NCI-H2171 (cell line): Measurements from ENCODE around the gene TMSB4X.
A peak's percentile ranks its signal among the peaks of the same experiment; 100 is the strongest.
"Not testable (repeated sequence)": the region's sequence is repeated elsewhere in the genome, so short reads cannot be mapped to it uniquely, and the experiment has no call there.

Source experiments
- DNase-seq: peaks from one replicate; lab custom pipeline; 2025; lab: John Stamatoyannopoulos, UW

The TMSB4X gene

DNA sequence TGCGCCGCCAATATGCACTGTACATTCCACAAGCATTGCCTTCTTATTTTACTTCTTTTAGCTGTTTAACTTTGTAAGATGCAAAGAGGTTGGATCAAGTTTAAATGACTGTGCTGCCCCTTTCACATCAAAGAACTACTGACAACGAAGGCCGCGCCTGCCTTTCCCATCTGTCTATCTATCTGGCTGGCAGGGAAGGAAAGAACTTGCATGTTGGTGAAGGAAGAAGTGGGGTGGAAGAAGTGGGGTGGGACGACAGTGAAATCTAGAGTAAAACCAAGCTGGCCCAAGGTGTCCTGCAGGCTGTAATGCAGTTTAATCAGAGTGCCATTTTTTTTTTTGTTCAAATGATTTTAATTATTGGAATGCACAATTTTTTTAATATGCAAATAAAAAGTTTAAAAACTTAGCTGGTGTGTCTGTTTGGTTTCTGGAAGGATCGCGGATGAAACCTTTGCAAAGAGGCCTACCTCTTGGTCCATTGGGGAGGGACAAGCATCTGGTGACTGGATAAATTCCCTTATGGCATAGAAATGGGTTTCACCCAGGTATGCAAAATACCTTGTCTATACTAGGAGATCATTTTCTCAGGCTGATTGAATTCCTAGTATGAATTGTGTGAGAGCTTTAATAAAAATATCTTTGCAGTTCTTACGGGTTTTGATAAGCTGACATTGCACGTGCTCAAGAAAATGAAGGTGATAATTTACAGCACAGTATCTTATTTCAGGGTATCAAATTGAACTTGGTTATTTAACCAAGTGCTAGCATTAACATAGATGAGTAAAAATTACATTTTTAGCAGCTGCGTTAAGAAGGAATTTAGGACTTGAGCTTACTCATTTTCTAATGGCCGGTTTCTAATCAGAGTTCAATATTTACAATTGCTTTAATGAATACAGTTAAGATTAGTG, 2.2 kb downstream of the TMSB4X start:
- not testable (repeated sequence) for DNase-seq

DNA sequence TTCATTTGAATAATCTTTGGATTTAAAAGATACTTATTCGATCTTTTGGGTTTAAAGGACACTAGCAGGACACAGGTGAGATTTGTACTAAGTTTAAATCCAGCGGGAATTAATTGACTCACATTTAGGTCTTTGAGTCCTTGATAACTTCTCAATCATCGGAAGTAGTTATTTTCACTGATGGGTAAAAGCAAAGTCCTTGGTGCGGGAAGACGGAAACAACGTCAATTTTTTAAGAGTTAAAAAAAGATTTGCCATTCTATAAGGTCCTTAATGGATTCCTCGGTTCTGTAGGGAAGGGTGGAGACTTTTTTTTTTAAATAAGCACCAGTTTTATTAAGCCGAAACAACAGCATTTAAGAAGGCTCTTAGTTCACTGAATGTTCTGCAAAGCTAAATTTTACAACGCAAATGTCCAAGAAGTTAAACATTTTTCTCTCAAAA, 2.9 kb downstream of the TMSB4X start:
- no peak for DNase-seq

DNA sequence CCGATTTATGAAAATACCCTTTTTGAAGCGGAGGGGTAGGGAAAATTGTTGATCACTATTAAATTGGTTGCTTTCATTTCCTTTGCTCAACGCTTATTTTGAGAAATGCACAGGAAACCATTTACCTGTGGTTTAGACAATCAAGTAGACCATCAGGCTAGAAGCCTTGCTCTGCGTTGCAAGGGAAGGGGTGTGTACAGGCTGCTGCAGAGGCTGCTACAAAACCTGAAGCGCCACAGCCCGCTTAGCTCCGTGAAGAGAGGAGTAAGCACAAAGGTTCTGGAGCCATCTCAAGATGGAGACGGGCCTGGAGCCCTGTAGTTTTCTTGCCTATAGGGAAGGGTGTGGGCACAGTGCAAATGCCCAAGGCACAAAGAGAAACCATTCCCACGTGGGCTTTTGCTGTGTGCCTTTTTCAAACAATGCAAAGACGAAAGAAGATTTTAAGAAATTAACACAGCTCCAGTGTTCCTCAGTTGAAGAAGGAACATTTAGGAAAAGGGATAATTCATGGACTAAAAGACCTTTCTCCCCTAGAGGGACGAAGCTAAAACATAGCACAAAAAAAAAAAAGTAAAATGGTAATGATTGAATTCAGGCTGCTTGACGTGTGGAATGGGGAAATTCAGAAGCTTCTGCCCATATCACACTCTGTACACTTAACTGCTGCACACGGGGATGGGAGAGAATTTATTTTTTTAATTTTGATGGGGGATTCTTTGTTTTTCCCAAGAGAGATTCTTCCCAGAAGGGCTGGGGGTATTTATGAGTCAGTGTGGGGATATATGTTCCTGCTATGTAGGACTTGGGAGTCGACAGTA, 3.5 kb downstream of the TMSB4X start:
- no peak for DNase-seq

DNA sequence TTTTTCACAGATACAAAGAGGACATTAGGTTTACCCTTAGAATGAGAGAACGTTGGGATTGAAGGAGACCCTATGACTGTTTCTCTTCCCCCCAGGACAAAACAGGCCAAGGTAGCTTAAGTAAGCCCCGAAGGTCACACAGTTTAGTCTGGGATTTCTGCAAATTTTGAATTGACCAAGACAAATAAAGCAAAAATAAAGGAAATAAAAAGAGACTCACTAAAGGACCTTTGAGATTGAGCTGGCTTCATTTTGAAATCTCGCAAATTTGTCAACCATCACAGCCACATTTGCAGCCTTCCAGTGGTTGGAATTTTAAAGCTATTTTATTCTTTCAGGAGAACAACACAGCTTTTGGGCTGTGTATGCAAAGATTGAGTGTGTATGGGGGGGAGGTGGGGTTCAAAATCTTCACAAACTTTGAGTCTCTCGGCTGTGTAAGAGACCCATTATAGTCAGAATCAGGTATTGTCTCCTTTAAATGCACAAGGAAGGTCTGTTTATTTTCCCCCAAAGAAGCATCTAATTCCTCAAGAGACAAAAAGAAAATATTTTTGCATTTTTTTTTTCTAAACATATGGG, 4.2 kb downstream of the TMSB4X start:
- no peak for DNase-seq

DNA sequence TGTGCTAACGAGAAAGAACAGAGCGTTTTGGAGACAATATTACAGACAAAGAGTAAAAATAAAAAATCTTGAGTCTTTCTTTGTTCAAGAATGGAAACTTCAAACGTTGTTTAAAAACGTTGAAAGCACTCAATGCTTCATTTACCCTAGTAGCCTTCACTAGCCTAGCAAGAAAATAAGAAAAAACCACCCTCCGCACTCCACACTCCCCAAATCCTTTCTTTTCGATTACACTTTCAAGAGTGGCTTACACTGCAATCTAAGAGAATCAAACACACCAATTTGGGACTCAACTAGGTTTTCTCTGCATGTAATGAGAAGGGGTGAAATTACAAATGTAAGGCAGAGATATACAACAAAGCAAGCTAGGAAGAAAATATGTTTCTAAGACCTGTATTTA, 4.7 kb downstream of the TMSB4X start:
- no peak for DNase-seq

DNA sequence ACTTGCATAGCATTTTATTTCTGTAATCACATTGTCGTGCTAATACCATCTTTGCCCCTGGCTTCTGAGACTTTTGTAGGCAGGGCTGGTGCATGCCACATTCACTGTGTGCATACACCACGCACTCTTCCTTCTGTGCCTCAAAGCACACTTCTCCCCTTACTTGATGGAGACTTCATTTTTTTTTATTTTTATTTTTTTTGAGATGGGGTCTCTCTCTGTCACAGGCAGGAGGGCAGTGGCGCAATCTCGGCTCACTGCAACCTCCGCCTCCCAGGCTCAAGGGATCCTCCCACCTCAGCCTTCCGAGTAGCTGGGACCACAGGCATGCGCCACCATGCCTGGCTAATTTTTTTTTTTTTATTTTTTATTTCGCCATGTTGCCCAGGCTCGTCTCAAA, 5.1 kb downstream of the TMSB4X start:
- not testable (repeated sequence) for DNase-seq

DNA sequence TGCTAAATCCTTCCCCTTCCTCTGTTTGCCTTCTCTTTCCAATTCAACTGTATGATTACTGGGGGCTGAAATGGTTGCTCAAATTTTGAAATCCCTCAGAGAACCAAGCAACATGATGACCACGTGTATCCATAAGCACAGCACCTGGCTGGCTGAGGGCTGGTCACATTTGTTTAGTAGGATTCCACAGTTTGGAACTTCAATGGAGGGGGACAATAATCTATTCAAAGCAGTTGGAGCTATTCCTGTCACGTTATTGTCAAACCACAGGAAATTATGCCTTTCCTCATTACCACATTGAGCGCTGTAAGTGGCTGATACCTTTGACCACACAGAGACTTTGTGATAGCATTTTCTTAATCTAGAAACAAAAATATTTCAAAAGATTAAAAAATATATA, 7.0 kb downstream of the TMSB4X start:
- no peak for DNase-seq

DNA sequence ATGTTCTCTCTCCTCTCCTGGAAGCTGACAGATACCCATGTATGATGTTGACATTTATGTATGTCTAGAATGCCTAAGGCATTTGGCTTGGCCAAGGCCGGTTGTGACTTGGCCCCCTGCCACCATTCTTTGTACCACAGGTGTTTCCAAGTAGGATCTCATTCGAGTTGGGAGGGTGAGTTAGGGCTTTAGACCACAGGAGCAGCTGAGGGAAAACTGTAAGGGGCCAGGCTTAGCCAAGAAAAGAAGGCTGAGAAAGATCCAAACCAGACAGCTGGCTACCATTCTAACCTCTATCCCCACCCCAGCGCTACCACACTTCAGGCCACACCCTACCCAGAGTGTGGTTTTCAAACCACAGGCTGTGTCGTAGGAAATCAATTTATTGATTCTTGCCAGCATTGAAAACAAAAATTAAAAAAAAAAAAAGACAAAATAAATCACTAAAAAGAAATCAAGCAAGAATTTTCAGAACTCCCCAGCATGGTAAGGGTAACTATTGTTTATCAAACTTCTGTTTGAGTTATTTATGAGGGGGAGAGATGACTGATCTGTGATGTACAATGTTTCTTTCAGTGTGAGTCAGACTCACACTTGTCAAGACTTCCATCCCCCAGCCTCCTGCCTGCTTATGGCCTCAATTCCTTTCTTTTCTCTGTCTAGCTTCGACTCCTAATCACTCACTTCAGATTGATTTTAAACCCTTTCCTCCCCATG, 9.9 kb downstream of the TMSB4X start:
- peak; percentile 18 for DNase-seq

DNA sequence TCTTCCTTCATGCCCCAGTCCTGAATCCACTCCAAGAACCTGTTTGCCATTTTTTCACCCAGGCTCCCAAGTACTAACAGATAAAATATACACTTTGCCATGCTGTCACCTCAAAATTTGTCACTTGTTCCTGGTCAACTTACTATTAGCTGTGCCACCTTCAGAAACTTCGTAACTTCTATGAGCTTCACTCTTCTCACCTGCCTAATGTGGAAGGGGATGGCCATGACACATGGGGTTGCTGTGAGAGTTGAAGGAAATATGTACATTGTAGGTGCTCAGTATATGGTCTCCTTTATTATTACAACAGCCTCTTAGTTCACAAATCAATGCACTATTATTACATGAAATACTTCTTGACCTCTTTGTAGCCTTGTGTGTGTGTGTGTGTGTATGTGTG, 10.4 kb downstream of the TMSB4X start:
- no peak for DNase-seq

DNA sequence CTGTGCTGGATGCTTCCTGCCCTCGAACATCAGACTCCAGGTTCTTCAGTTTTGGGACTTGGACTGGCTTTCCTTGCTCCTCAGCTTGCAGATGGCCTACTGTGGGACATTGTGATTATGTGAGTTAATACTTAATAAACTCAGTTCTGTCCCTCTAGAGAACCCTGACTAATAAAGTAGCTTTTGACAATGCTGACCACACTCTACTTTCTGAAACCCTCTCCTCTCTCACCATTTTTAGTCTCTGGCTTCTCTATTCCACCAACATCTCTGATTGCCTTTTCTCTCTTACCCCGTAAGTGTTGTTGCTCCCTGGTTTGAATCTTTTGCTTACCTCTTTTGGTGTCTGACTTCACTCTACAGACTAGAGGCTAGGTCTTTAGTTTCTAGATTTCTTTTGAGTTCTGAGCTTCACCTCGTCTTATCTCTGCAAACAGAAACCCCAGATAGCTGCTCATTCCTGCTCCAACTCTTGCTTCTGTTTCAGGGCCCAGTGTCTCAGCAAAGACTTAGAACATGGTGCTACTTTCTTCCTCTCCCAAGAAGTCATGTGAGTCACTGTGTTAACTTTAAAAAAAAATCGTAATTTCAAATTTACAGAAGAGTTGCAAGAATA, 11.4 kb downstream of the TMSB4X start:
- DNase-seq, result no peak

DNA sequence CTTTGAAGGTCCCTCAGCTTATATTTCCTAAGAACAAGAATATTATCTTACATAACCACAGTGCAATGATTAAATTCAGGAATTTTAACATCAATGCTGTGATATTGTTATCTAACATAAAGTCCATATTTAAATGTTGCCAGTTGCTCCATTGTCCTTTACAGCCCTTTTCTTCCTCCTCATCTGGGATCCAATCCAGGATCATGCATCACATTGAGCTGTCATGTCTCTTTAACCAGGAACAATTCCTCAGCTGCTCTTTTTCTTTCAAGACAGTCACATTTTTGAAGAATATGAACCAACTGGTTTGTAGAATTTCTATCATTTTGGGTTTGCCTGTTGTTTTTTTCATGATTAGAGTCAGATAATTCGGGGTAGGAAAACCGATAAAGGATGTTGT, 12.0 kb downstream of the TMSB4X start:
- no peak for DNase-seq

DNA sequence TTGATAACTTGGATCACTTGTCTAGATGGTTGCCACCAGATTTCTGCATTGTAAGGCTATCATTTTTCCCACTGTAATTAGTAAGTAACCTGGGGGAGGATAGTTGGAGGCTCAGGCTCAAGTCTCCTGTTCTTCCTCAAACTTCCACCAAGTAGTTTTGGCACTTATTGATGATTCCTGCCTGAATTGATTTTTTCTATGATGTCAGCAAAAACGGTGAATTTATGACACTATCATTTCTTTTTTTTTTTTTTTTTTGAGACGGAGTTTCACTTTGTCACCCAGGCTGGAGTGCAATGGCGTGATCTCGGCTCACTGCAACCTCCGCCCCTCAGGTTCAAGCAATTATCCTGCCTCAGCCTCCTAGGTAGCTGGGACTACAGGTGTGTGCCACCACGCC, 12.4 kb downstream of the TMSB4X start:
- no peak for DNase-seq

DNA sequence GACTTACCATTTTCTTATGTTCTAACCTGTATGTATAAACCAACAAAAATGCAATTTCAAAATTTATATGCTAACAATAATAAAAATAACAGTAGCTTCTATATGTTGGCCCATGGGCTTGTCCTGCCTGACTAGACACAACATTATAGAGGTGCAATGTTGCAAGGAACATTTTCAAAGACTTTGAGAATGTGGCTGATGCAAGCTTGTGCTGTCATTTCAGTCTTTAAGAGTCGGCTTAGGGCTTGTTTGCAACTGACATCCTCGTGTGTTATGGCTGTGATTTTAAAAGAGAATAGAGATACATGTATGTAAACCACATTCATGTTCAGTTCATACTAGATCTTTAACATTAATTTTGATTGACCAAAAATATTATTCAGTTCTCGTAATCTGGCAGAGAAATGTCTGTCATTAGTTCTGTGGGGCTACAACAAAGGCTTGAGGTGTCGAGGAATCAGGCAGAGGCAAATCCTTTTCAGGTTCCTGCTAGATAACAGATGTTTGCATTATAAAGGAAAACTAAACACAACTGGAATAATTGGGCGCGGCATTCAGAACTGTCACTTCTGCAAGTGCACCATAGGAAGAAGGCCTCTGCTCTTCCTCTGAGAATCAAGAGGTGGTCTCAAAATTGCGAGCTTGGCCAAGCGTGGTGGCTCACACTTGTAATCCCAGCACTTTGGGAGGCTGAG, 13.1 kb downstream of the TMSB4X start:
- DNase-seq, result no peak

DNA sequence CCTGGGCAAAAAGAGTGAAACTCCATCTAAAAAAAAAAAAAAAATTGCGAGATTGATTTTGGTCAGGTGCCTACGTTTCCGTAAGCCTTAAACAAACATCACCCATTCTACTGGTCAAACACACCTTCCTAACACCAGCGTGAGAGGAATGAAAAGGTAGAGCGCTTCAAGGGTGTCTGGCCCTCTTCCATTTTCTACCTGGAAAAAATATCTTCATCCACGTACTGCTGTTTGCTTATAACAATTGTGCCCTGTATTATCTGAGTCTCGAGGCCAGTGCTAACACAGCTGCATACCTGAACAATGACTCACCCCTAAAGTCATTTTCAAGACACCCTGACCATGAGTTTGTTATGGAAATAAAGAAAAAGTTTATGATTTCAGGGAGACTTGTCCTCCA, 13.9 kb downstream of the TMSB4X start:
- no peak for DNase-seq

DNA sequence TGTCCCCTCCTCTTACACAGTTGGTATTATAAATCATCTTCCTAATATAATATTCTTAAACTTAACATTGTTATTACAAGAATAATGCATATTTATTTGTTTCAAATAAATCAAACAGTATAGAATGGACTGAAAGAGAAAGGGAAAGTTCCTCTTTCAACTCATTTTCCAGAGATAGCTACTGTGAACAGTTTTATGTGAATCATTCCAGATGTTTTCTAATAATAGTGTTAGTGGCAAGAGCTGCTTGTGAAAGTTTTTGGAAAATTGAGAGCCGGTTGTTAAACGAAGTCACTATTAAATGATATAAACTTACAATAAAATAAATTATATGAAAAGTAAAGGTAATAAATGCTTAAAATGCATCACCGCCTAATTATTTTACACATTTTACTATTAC, 14.6 kb downstream of the TMSB4X start:
- DNase-seq, result no peak

DNA sequence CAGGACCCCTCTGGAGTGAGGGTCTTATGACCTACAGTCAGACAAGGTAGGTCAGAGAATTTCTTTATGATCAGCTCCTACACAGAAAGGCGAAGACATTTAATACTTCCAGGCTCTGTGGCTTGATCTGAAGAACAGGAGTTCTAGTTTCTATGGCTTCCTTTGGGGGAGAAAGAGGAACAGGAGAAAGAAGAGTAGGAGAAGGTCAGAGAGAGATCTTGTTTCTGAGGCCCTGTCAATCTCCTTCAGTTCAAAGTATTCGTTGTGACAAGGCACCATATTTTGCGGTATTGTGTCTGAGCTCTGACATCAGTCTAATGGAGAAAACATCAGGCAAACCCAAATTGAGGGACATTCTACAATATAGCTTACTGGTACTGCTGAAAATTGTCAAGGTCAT, 16.7 kb downstream of the TMSB4X start:
- no peak for DNase-seq

DNA sequence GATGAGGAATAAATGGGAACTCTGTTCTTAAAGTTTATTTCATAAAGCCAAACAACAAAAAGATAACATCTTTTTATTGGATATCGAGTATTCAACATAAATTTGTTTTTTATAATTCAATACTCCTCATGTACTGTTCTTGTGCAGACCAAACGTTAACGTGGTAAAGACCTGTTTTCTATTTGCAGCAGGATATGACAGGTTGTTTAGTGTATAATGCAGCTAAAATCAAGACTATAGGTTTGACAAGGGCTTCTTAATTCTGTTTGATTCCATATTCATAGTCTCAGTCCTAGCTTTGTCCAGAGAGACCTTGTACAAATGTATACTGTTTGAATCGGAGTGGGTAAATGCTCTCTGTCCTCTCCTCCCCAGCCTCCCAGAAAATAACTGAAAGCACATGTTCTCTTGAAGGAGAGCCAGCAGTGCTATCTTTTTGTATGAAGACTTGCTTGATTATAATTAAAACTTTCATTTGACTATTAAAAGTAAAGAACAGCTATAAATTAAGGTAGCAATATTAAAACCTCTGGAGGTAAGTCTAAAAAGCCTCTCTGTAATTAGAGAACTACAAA, 17.7 kb downstream of the TMSB4X start:
- DNase-seq, result no peak

DNA sequence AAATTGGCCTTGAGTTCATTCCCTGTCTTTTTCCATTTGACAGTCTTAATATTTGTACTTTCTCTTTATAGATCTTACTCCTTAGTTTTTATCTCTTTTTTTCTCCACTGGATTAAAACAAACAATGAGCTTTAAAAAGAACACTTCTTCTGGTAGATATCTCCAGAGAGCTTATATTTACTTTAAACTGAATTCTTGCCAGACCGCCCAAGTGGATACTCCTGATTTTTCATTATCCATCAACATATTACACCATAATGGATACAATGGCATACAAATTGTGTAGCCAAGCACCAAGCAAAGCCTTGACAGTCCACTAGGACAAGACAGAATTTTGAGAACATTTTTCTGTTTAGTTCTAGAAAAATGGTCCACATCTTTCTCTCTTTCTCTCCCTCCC, 18.9 kb downstream of the TMSB4X start:
- DNase-seq, result no peak

DNA sequence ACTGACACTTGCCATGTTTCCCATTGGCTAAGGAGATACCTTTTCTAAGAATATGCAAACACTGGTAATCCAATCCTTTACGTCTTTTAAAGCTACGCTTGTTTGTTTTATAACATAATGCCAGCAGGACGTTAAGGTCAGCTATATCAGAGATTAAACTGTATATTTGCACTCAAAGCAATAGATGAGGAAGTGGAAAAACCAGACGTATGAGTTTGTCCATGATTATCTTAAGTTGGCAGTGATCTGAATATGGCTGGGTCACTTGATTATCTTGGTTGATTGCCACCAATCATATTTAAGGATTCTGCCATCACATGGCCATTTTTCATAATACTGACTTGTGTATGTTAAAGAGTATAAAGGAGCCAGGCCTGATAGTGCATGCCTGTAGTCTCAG, 19.4 kb downstream of the TMSB4X start:
- no peak for DNase-seq

DNA sequence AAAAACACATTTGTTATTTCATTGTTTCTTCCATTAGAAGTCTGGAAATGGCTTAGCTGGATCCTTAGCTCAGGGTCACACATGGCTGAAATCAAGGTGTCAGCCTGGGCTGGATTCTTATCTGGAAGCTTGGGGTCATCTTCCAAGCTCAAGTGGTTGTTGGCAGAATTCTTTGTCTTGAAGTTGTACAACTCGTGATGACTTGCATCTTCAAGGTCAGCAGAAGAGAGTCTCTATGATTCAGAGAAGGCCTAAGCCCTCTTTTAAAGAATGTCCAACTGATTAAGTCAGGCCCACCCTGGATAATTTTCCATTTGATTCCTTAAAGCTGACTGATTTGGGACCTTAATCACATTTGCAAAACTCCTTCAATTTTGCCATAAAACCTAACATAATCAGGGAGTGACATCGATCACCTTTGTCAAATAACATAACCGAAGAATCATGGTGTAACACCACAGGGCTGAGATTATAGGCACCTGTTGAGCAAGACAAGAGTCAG, 22.1 kb downstream of the TMSB4X start:
- no peak for DNase-seq
